Subcutaneous abdominal adipose tissue (tissue), 5 donors: ENCODE data around the gene PTPRA.
"Not testable (repeated sequence)": the region's sequence is repeated elsewhere in the genome, so short reads cannot be mapped to it uniquely, and the experiment has no call there.

Experiments
- H3K27ac ChIP-seq: one replicate; pipeline ENCODE4 v1.7.0; 2013; ENCODE audit warnings: low read depth, mild to moderate bottlenecking, inconsistent platforms, low read length, moderate library complexity
- H3K27me3 ChIP-seq, 5 donors: one replicate each; pipeline ENCODE4 v1.7.0; 2013; ENCODE audit warnings: low read length in 5 of 5, inconsistent platforms in 1 of 5; ENCODE audit not compliant: control insufficient read depth in 5 of 5, insufficient read depth in 4 of 5
- H3K36me3 ChIP-seq, 5 donors: one replicate each; pipeline ENCODE4 v1.7.0; 2013; ENCODE audit warnings: low read length in 5 of 5; ENCODE audit not compliant: control insufficient read depth in 5 of 5, insufficient read depth in 5 of 5
- H3K4me1 ChIP-seq, 5 donors: one replicate each; pipeline ENCODE4 v1.7.0; 2013; ENCODE audit warnings: low read length in 5 of 5, mild to moderate bottlenecking in 3 of 5, moderate library complexity in 1 of 5; ENCODE audit not compliant: control insufficient read depth in 5 of 5, insufficient read depth in 5 of 5
- H3K4me3 ChIP-seq, 5 donors: one replicate each; pipeline ENCODE4 v1.7.0; 2013; ENCODE audit warnings: low read length in 5 of 5, low read depth in 1 of 5
- H3K9ac ChIP-seq, 5 donors: one replicate each; pipeline ENCODE4 v1.7.0; 2013; ENCODE audit warnings: low read length in 5 of 5, mild to moderate bottlenecking in 4 of 5, moderate library complexity in 3 of 5
- H3K9me3 ChIP-seq, 5 donors: one replicate each; pipeline ENCODE4 v1.7.0; 2013; ENCODE audit warnings: low read length in 5 of 5; ENCODE audit not compliant: control insufficient read depth in 5 of 5
- donor health status: healthy.
- donor health status: healthy.
- donor health status: healthy.
- donor health status: healthy.
- donor health status: healthy.

Gene PTPRA

GRCh38 chr20:3067139-3068014 lies 194.1 kb downstream of the PTPRA start:
- H3K27ac ChIP-seq: peak overlapping the region; percentile 82
- H3K9ac ChIP-seq: peak overlapping the region in 2 of 5 donors; percentile 26 to 52
- H3K27me3 ChIP-seq: peaks cover 0 to 2% (median 0%) of the 10 kb centered on the region in 5 donors
- peaks cover 2 to 49% (median 30%) of the 10 kb centered on the region in 5 donors for H3K4me1 ChIP-seq
- H3K9me3 ChIP-seq: no peaks in the 10 kb centered on the region
- H3K36me3 ChIP-seq: no peaks in the 10 kb centered on the region
- H3K4me3 ChIP-seq: no peak overlapping the region

GRCh38 chr20:3068075-3068474 lies 194.8 kb downstream of the PTPRA start:
- H3K9ac ChIP-seq: peak overlapping the region in 2 of 5 donors; percentile 26 to 52
- H3K4me3 ChIP-seq: no peak overlapping the region
- peak overlapping the region; percentile 82 for H3K27ac ChIP-seq
- no peaks in the 10 kb centered on the region for H3K9me3 ChIP-seq
- peaks cover 2 to 51% (median 37%) of the 10 kb centered on the region in 5 donors for H3K4me1 ChIP-seq
- H3K36me3 ChIP-seq: no peaks in the 10 kb centered on the region
- peaks cover 0 to 2% (median 0%) of the 10 kb centered on the region in 5 donors for H3K27me3 ChIP-seq

GRCh38 chr20:3068986-3069900 lies 196.0 kb downstream of the PTPRA start:
- no peaks in the 10 kb centered on the region for H3K36me3 ChIP-seq
- no peak overlapping the region for H3K4me3 ChIP-seq
- peaks cover 0 to 2% (median 0%) of the 10 kb centered on the region in 5 donors for H3K27me3 ChIP-seq
- peaks cover 2 to 51% (median 37%) of the 10 kb centered on the region in 5 donors for H3K4me1 ChIP-seq
- H3K9ac ChIP-seq: peak overlapping the region in 2 of 5 donors; percentile 22 to 52
- no peaks in the 10 kb centered on the region for H3K9me3 ChIP-seq
- peak overlapping the region; percentile 82 for H3K27ac ChIP-seq

- H3K27ac ChIP-seq: no peak overlapping the region
- H3K36me3 ChIP-seq: no peaks in the 10 kb centered on the region
- peak overlapping the region in 2 of 5 donors; percentile 30 to 59 for H3K4me3 ChIP-seq
- peaks cover 0 to 2% (median 0%) of the 10 kb centered on the region in 5 donors for H3K27me3 ChIP-seq
- no peaks in the 10 kb centered on the region for H3K9me3 ChIP-seq
- peaks cover 2 to 51% (median 37%) of the 10 kb centered on the region in 5 donors for H3K4me1 ChIP-seq
- H3K9ac ChIP-seq: peak overlapping the region in 2 of 5 donors; percentile 8 to 66
These were observed 197.4 kb downstream of the PTPRA start for GRCh38 chr20:3070725-3071124.

- Histone ChIP-seq H3K9ac (peak overlapping the region in 3 of 5 donors; percentile 8 to 67 (median 66)), H3K36me3 (no peaks in the 10 kb centered on the region), H3K4me3 (peak overlapping the region in 4 of 5 donors; percentile 56 to 67 (median 62)), H3K9me3 (no peaks in the 10 kb centered on the region), H3K27me3 (peaks cover 0 to 2% (median 0%) of the 10 kb centered on the region in 5 donors), H3K4me1 (peaks cover 2 to 46% (median 32%) of the 10 kb centered on the region in 5 donors), H3K27ac (no peak overlapping the region)
These were observed 198.0 kb downstream of the PTPRA start for GRCh38 chr20:3071266-3071609.

GRCh38 chr20:3071610-3072529 lies 198.6 kb downstream of the PTPRA start, which contains the start of gene OXT:
TSS of gene OXT (plus strand) at chr20:3071620. CDS start at chr20:3071656, 36 bp downstream.
- Histone ChIP-seq H3K27ac (no peak within 1 kb of the TSS), H3K4me3 (peak within 1 kb of the TSS in 4 of 5 donors; percentile 56 to 67 (median 62)), H3K36me3 (no peaks in the 10 kb centered on the region), H3K27me3 (peaks cover 0 to 2% (median 0%) of the 10 kb centered on the region in 5 donors), H3K9me3 (no peaks in the 10 kb centered on the region), H3K9ac (peak within 1 kb of the TSS in 4 of 5 donors; percentile 8 to 67 (median 41)), H3K4me1 (peaks cover 2 to 42% (median 28%) of the 10 kb centered on the region in 5 donors)

- peak overlapping the region in 4 of 5 donors; percentile 49 to 67 (median 58) for H3K4me3 ChIP-seq
- no peak overlapping the region for H3K27ac ChIP-seq
- no peaks in the 10 kb centered on the region for H3K9me3 ChIP-seq
- H3K9ac ChIP-seq: peak overlapping the region in 1 of 5 donors; percentile 66
- H3K27me3 ChIP-seq: peaks cover 0 to 2% (median 0%) of the 10 kb centered on the region in 5 donors
- H3K36me3 ChIP-seq: no peaks in the 10 kb centered on the region
- H3K4me1 ChIP-seq: peaks cover 0 to 34% (median 23%) of the 10 kb centered on the region in 5 donors
These were observed 199.4 kb downstream of the PTPRA start for GRCh38 chr20:3072530-3073250.

- not testable (repeated sequence) for H3K4me3 ChIP-seq, H3K9ac ChIP-seq, H3K27ac ChIP-seq, H3K27me3 ChIP-seq, H3K9me3 ChIP-seq, H3K36me3 ChIP-seq
- peaks cover 0 to 28% (median 23%) of the 10 kb centered on the region in 5 donors for H3K4me1 ChIP-seq
These were observed 200.0 kb downstream of the PTPRA start for GRCh38 chr20:3073251-3073643.
